Measurements from ENCODE around the gene PIK3C2G. TPM values are rescaled to one million over a fixed set of nuclear protein-coding genes. Genes with fewer than 3 reads are reported as not detected.

Gene PIK3C2G
- total RNA-seq, 1 experiment from 2014 or later: not detected

- no peak overlapping the region for H4K8ac ChIP-seq (replicated peaks; ENCODE audit: insufficient read length, low read depth, low read length)
- H2BK20ac ChIP-seq (ENCODE audit: low read depth, low read length, poor library complexity, severe bottlenecking): no peak overlapping the region
- H3K18ac ChIP-seq (ENCODE audit: insufficient read length, low read depth, low read length): no peak overlapping the region
- DNase-seq: no peak
- no peak overlapping the region for H3K23ac ChIP-seq (ENCODE audit: insufficient read length, low read depth, low read length)
- no peak for TF ChIP-seq CTCF (conservative IDR thresholded peaks at IDR 0.05)
- no peak overlapping the region for H3K9ac ChIP-seq (ENCODE audit: extremely low read depth, insufficient read length, low read length)
- no peak overlapping the region for H3K4me2 ChIP-seq (ENCODE audit: insufficient read depth, insufficient read length, low read length)
- no peak overlapping the region for H2BK12ac ChIP-seq (ENCODE audit: insufficient read length, low read depth, low read length)
- no CpG with 5 or more reads among the region's 1 CpG for WGBS (ENCODE audit: extremely low coverage, insufficient read length, low lambda C conversion rate)
- H3K4me3 Mint-ChIP-seq: no peak overlapping the region
- H3K4ac ChIP-seq (ENCODE audit: low read depth, low read length): no peak overlapping the region
- H3K27me3 Mint-ChIP-seq (ENCODE audit: low read depth): no peaks in the 10 kb centered on the region
- peaks cover 12 to 26% of the 10 kb centered on the region in 2 experiments for H3K4me1 Mint-ChIP-seq
- no peaks in the 10 kb centered on the region for H3K4me1 ChIP-seq (ENCODE audit: insufficient read depth, low read length)
- no peak overlapping the region for H2BK120ac ChIP-seq (ENCODE audit: low read depth, low read length, poor library complexity, severe bottlenecking)
- no peaks in the 10 kb centered on the region; a peak in 1 of 7 replicates for H3K36me3 Mint-ChIP-seq (ENCODE audit: insufficient read depth in 1 of 3, low read depth in 3 of 3)
- no peaks in the 10 kb centered on the region for H3K79me1 ChIP-seq (ENCODE audit: insufficient read depth, low read depth, low read length, poor library complexity, severe bottlenecking)
- no peaks in the 10 kb centered on the region for H3K27me3 ChIP-seq (ENCODE audit: insufficient read depth, low read length)
- H3K27ac Mint-ChIP-seq: no peak overlapping the region
- no peak overlapping the region for H3T11ph ChIP-seq (ENCODE audit: low read length)
- H3K9me3 ChIP-seq (ENCODE audit: control insufficient read depth, low read depth, low read length): no peaks in the 10 kb centered on the region
- H3K79me2 ChIP-seq (ENCODE audit: insufficient read depth, low read length): no peaks in the 10 kb centered on the region
- no peaks in the 10 kb centered on the region for H3K9me3 Mint-ChIP-seq
- H3K14ac ChIP-seq (ENCODE audit: insufficient read depth, low read length): no peak overlapping the region
- no peak overlapping the region for H2BK5ac ChIP-seq (ENCODE audit: insufficient read length, low read length)
- no peaks in the 10 kb centered on the region for H3K23me2 ChIP-seq (ENCODE audit: insufficient read length, low read depth, low read length, poor library complexity, severe bottlenecking)
- H2AK5ac ChIP-seq (ENCODE audit: insufficient read length, low read length): no peak overlapping the region
- no peaks in the 10 kb centered on the region for H4K20me1 ChIP-seq (ENCODE audit: control insufficient read depth, insufficient read depth, insufficient read length)
- no peak overlapping the region for H2BK15ac ChIP-seq (ENCODE audit: low read depth, low read length)
- no peak overlapping the region for H2AFZ ChIP-seq (ENCODE audit: low read length)
- no peak overlapping the region for H3K56ac ChIP-seq (ENCODE audit: insufficient read length, low read depth, low read length)
- no peak overlapping the region for H4K5ac ChIP-seq (ENCODE audit: insufficient read length, low read depth, low read length)
- H4K91ac ChIP-seq (ENCODE audit: insufficient read length, low read depth, low read length): no peak overlapping the region
- H3K27ac ChIP-seq (ENCODE audit: insufficient read length, low read depth, low read length): no peak overlapping the region
These were observed 289.8 kb downstream of the PIK3C2G start for GRCh38 chr12:18551106-18551505.
